ENCODE data around the gene FOXN3.

The FOXN3 gene

GRCh38 chr14:89430391-89431236 is 13.6 kb upstream of the FOXN3 start:
- no peak for FAIRE-seq

- FAIRE-seq: no peak
These were observed 12.5 kb upstream of the FOXN3 start for GRCh38 chr14:89429199-89430181.

GRCh38 chr14:89428546-89429198 is 11.6 kb upstream of the FOXN3 start:
- no peak for FAIRE-seq

GRCh38 chr14:89428173-89428523 is 11.1 kb upstream of the FOXN3 start:
- FAIRE-seq: no peak

- FAIRE-seq: no peak
These were observed 10.6 kb upstream of the FOXN3 start for GRCh38 chr14:89427426-89428172.

GRCh38 chr14:89425931-89426330 is 8.9 kb upstream of the FOXN3 start:
- no peak for FAIRE-seq

- FAIRE-seq: no peak
These were observed 7.2 kb upstream of the FOXN3 start for GRCh38 chr14:89424241-89424640.

GRCh38 chr14:89422952-89423345 is 5.9 kb upstream of the FOXN3 start:
- FAIRE-seq: no peak

GRCh38 chr14:89422181-89422951 is 5.3 kb upstream of the FOXN3 start:
- no peak for FAIRE-seq

- FAIRE-seq: no peak
These were observed 3.5 kb upstream of the FOXN3 start for GRCh38 chr14:89420502-89420901.

- FAIRE-seq: no peak
These were observed 3.0 kb upstream of the FOXN3 start for GRCh38 chr14:89419973-89420482.

GRCh38 chr14:89418976-89419375 is 1.9 kb upstream of the FOXN3 start:
- FAIRE-seq: no peak

GRCh38 chr14:89418452-89418851 is 1.4 kb upstream of the FOXN3 start:
- no peak for FAIRE-seq

- no peak for FAIRE-seq
These were observed 612 bp upstream of the FOXN3 start for GRCh38 chr14:89417465-89418225.

GRCh38 chr14:89416002-89416995 is 734 bp downstream of the FOXN3 start:
- peak; percentile 92 for FAIRE-seq

- no peak for FAIRE-seq
These were observed 1.9 kb downstream of the FOXN3 start for GRCh38 chr14:89415159-89415558.

GRCh38 chr14:89411976-89412375 is 5.1 kb downstream of the FOXN3 start:
- no peak for FAIRE-seq

- no peak for FAIRE-seq
These were observed 7.1 kb downstream of the FOXN3 start for GRCh38 chr14:89409961-89410360.

All from islet of Langerhans (tissue), 1 donor.